Measurements from ENCODE around the gene PRICKLE2.

The PRICKLE2 gene

GRCh38 chr3:64158334-64158733 lies 66.9 kb downstream of the PRICKLE2 start:
- Histone ChIP-seq H3K4me1 (ENCODE audit: control insufficient read depth in 1 of 2, insufficient read depth in 2 of 2, low read length in 2 of 2) (peaks cover 7 to 22% of the 10 kb centered on the region in 2 experiments), H2BK12ac (ENCODE audit: low read length) (no peak overlapping the region), H2BK120ac (ENCODE audit: insufficient read depth, low read length, poor library complexity) (peak overlapping the region; percentile 29), H4K8ac (ENCODE audit: low read depth, low read length) (no peak overlapping the region), H3K23ac (ENCODE audit: low read length) (no peak overlapping the region), H3K27me3 (ENCODE audit: insufficient read depth, low read length) (no peaks in the 10 kb centered on the region), H3K4ac (ENCODE audit: low read depth, low read length) (no peak overlapping the region), H2AFZ (ENCODE audit: insufficient read depth, low read length, poor library complexity) (no peak overlapping the region), H4K91ac (ENCODE audit: low read depth, low read length) (no peak overlapping the region), H3K4me2 (ENCODE audit: low read length) (no peak overlapping the region), H2BK5ac (ENCODE audit: low read depth, low read length, poor library complexity) (no peak overlapping the region), H3K18ac (ENCODE audit: low read length) (no peak overlapping the region), H4K12ac (ENCODE audit: low read depth, low read length) (no peak overlapping the region), H3K4me3 (ENCODE audit: low read depth, low read length) (no peak overlapping the region), H3K79me2 (ENCODE audit: control insufficient read depth, insufficient read depth, low read length, poor library complexity) (peaks cover under 1% of the 10 kb centered on the region), H3K79me1 (ENCODE audit: low read length) (peaks cover 9% of the 10 kb centered on the region), H3K27ac (ENCODE audit: low read depth, low read length) (peak overlapping the region; percentile 76), H3K9me3 (ENCODE audit: insufficient read depth, low read depth, low read length) (no peaks in the 10 kb centered on the region), H2AK5ac (ENCODE audit: low read length) (no peak overlapping the region), H3K36me3 (ENCODE audit: control insufficient read depth in 1 of 2, insufficient read depth in 2 of 2, low read length in 2 of 2) (peaks cover 18 to 35% of the 10 kb centered on the region in 2 experiments), H3K14ac (ENCODE audit: low read length) (no peak overlapping the region), H3K9ac (ENCODE audit: low read length) (no peak overlapping the region)
- no CpG with 5 or more reads among the region's 3 CpGs for WGBS (ENCODE audit: extremely low coverage, insufficient coverage, insufficient read length)
- DNase-seq: no peak

- DNase-seq: peak; percentile 74 to 76
- Histone ChIP-seq H2AFZ (ENCODE audit: insufficient read depth, low read length, poor library complexity) (no peak overlapping the region), H3K27ac (ENCODE audit: low read depth, low read length) (peak overlapping the region; percentile 76), H3K9me3 (ENCODE audit: insufficient read depth, low read depth, low read length) (no peaks in the 10 kb centered on the region), H3K4me3 (ENCODE audit: low read depth, low read length) (peak overlapping the region; percentile 28), H2BK12ac (ENCODE audit: low read length) (peak overlapping the region; percentile 21), H3K79me2 (ENCODE audit: control insufficient read depth, insufficient read depth, low read length, poor library complexity) (no peaks in the 10 kb centered on the region), H2BK120ac (ENCODE audit: insufficient read depth, low read length, poor library complexity) (peak overlapping the region; percentile 29), H4K8ac (ENCODE audit: low read depth, low read length) (peak overlapping the region; percentile 17), H3K4ac (ENCODE audit: low read depth, low read length) (no peak overlapping the region), H3K23ac (ENCODE audit: low read length) (peak overlapping the region; percentile 37), H3K79me1 (ENCODE audit: low read length) (peaks cover 10% of the 10 kb centered on the region), H3K14ac (ENCODE audit: low read length) (peak overlapping the region; percentile 3), H2BK5ac (ENCODE audit: low read depth, low read length, poor library complexity) (peak overlapping the region; percentile 29), H3K4me2 (ENCODE audit: low read length) (peak overlapping the region; percentile 43), H2AK5ac (ENCODE audit: low read length) (peak overlapping the region; percentile 11), H4K12ac (ENCODE audit: low read depth, low read length) (no peak overlapping the region), H3K18ac (ENCODE audit: low read length) (peak overlapping the region; percentile 44), H3K9ac (ENCODE audit: low read length) (no peak overlapping the region), H3K27me3 (ENCODE audit: insufficient read depth, low read length) (no peaks in the 10 kb centered on the region), H3K4me1 (ENCODE audit: control insufficient read depth in 1 of 2, insufficient read depth in 2 of 2, low read length in 2 of 2) (peaks cover 7 to 22% of the 10 kb centered on the region in 2 experiments), H4K91ac (ENCODE audit: low read depth, low read length) (peak overlapping the region; percentile 50), H3K36me3 (ENCODE audit: control insufficient read depth in 1 of 2, insufficient read depth in 2 of 2, low read length in 2 of 2) (peaks cover 21 to 38% of the 10 kb centered on the region in 2 experiments)
- WGBS (ENCODE audit: extremely low coverage, insufficient coverage, insufficient read length): no CpG with 5 or more reads among the region's 17 CpGs
Observed at GRCh38 chr3:64157150-64158035, 67.9 kb downstream of the PRICKLE2 start.

GRCh38 chr3:64155328-64155727 lies 69.9 kb downstream of the PRICKLE2 start:
- H2BK12ac ChIP-seq (ENCODE audit: low read length): no peak overlapping the region
- H3K4me3 ChIP-seq (ENCODE audit: low read depth, low read length): no peak overlapping the region
- H3K27ac ChIP-seq (ENCODE audit: low read depth, low read length): no peak overlapping the region
- H3K79me1 ChIP-seq (ENCODE audit: low read length): peaks cover 16% of the 10 kb centered on the region
- H3K9me3 ChIP-seq (ENCODE audit: insufficient read depth, low read depth, low read length): no peaks in the 10 kb centered on the region
- no peak overlapping the region for H3K4me2 ChIP-seq (ENCODE audit: low read length)
- H4K12ac ChIP-seq (ENCODE audit: low read depth, low read length): no peak overlapping the region
- no peak overlapping the region for H4K91ac ChIP-seq (ENCODE audit: low read depth, low read length)
- no peak overlapping the region for H2AFZ ChIP-seq (ENCODE audit: insufficient read depth, low read length, poor library complexity)
- no peak overlapping the region for H3K4ac ChIP-seq (ENCODE audit: low read depth, low read length)
- H2BK120ac ChIP-seq (ENCODE audit: insufficient read depth, low read length, poor library complexity): no peak overlapping the region
- no peak overlapping the region for H3K23ac ChIP-seq (ENCODE audit: low read length)
- H2BK5ac ChIP-seq (ENCODE audit: low read depth, low read length, poor library complexity): no peak overlapping the region
- no peak overlapping the region for H3K9ac ChIP-seq (ENCODE audit: low read length)
- peaks cover 17 to 33% of the 10 kb centered on the region in 2 experiments for H3K4me1 ChIP-seq (ENCODE audit: control insufficient read depth in 1 of 2, insufficient read depth in 2 of 2, low read length in 2 of 2)
- no peaks in the 10 kb centered on the region for H3K79me2 ChIP-seq (ENCODE audit: control insufficient read depth, insufficient read depth, low read length, poor library complexity)
- no peak overlapping the region for H2AK5ac ChIP-seq (ENCODE audit: low read length)
- no peak for DNase-seq
- no peak overlapping the region for H3K18ac ChIP-seq (ENCODE audit: low read length)
- H3K27me3 ChIP-seq (ENCODE audit: insufficient read depth, low read length): no peaks in the 10 kb centered on the region
- H3K36me3 ChIP-seq (ENCODE audit: control insufficient read depth in 1 of 2, insufficient read depth in 2 of 2, low read length in 2 of 2): peaks cover 26 to 50% of the 10 kb centered on the region in 2 experiments
- H4K8ac ChIP-seq (ENCODE audit: low read depth, low read length): no peak overlapping the region
- no peak overlapping the region for H3K14ac ChIP-seq (ENCODE audit: low read length)
- WGBS (ENCODE audit: extremely low coverage, insufficient coverage, insufficient read length): no CpG with 5 or more reads among the region's 3 CpGs

GRCh38 chr3:64152676-64153466 lies 72.4 kb downstream of the PRICKLE2 start:
- H3K4me2 ChIP-seq (ENCODE audit: low read length): no peak overlapping the region
- no peaks in the 10 kb centered on the region for H3K27me3 ChIP-seq (ENCODE audit: insufficient read depth, low read length)
- H3K23ac ChIP-seq (ENCODE audit: low read length): no peak overlapping the region
- H3K79me1 ChIP-seq (ENCODE audit: low read length): peaks cover 24% of the 10 kb centered on the region
- H3K4me3 ChIP-seq (ENCODE audit: low read depth, low read length): no peak overlapping the region
- no CpG with 5 or more reads among the region's 9 CpGs for WGBS (ENCODE audit: extremely low coverage, insufficient coverage, insufficient read length)
- H2BK5ac ChIP-seq (ENCODE audit: low read depth, low read length, poor library complexity): no peak overlapping the region
- H3K14ac ChIP-seq (ENCODE audit: low read length): no peak overlapping the region
- H4K8ac ChIP-seq (ENCODE audit: low read depth, low read length): no peak overlapping the region
- H2AK5ac ChIP-seq (ENCODE audit: low read length): no peak overlapping the region
- H4K91ac ChIP-seq (ENCODE audit: low read depth, low read length): no peak overlapping the region
- no peak overlapping the region for H2BK120ac ChIP-seq (ENCODE audit: insufficient read depth, low read length, poor library complexity)
- H3K4ac ChIP-seq (ENCODE audit: low read depth, low read length): no peak overlapping the region
- no peak overlapping the region for H3K18ac ChIP-seq (ENCODE audit: low read length)
- H3K9me3 ChIP-seq (ENCODE audit: insufficient read depth, low read depth, low read length): no peaks in the 10 kb centered on the region
- peaks cover 25 to 41% of the 10 kb centered on the region in 2 experiments for H3K36me3 ChIP-seq (ENCODE audit: control insufficient read depth in 1 of 2, insufficient read depth in 2 of 2, low read length in 2 of 2)
- no peak overlapping the region for H2BK12ac ChIP-seq (ENCODE audit: low read length)
- no peak overlapping the region for H2AFZ ChIP-seq (ENCODE audit: insufficient read depth, low read length, poor library complexity)
- H3K79me2 ChIP-seq (ENCODE audit: control insufficient read depth, insufficient read depth, low read length, poor library complexity): no peaks in the 10 kb centered on the region
- H4K12ac ChIP-seq (ENCODE audit: low read depth, low read length): no peak overlapping the region
- peaks cover 27 to 31% of the 10 kb centered on the region in 2 experiments for H3K4me1 ChIP-seq (ENCODE audit: control insufficient read depth in 1 of 2, insufficient read depth in 2 of 2, low read length in 2 of 2)
- H3K27ac ChIP-seq (ENCODE audit: low read depth, low read length): no peak overlapping the region
- no peak overlapping the region for H3K9ac ChIP-seq (ENCODE audit: low read length)
- DNase-seq: no peak

All from trophoblast cell (in vitro differentiated cells and primary cell).